Stimulated activated CD8-positive, alpha-beta memory T cell treated with anti-CD3 and anti-CD28 coated beads, Interleukin-2, amount 100 ng/mL, for 48 hours (primary cell): ENCODE results near the gene IFT52.

Experiments
- DNase-seq, 2 donors: peaks; one replicate each; pipeline ENCODE4 v3.0.0-alpha.2; 2020; ENCODE audit warnings: low read depth in 2 of 2

The IFT52 gene

GRCh38 chr20:43690943-43691598 is 100.3 kb downstream of the IFT52 start:
- DNase-seq: no peak

- DNase-seq: peak; percentile 50 to 59
These were observed 101.3 kb downstream of the IFT52 start for GRCh38 chr20:43691928-43692524.

GRCh38 chr20:43694763-43695162 is 104.0 kb downstream of the IFT52 start:
- no peak for DNase-seq

- DNase-seq: no peak
These were observed 104.8 kb downstream of the IFT52 start for GRCh38 chr20:43695571-43695970.
